ENCODE data around the gene PCGF2.
A peak's percentile ranks its signal among the peaks of the same experiment; 100 is the strongest.

PCGF2 gene

GRCh38 chr17:38747463-38748148 lies 530 bp downstream of the PCGF2 start:
- peak overlapping the region; percentile 86 for H3K4me3 ChIP-seq (ENCODE audit: low read depth, low read length)
- peak; percentile 20 for TF ChIP-seq CTCF (IDR thresholded peaks at IDR 0.05; ENCODE audit: low read depth, low read length, missing control alignments)
- no peak for DNase-seq (ENCODE audit: low read depth)

- DNase-seq (ENCODE audit: low read depth): no peak
- H3K4me3 ChIP-seq (ENCODE audit: low read depth, low read length): peak overlapping the region; percentile 86
- TF ChIP-seq CTCF (IDR thresholded peaks at IDR 0.05; ENCODE audit: low read depth, low read length, missing control alignments): no peak
Measured at GRCh38 chr17:38746849-38747462, 1.2 kb downstream of the PCGF2 start.

- no peak for DNase-seq (ENCODE audit: low read depth)
- no peak for TF ChIP-seq CTCF (IDR thresholded peaks at IDR 0.05; ENCODE audit: low read depth, low read length, missing control alignments)
- H3K4me3 ChIP-seq (ENCODE audit: low read depth, low read length): peak overlapping the region; percentile 86
Measured at GRCh38 chr17:38746004-38746848, 1.9 kb downstream of the PCGF2 start.

- H3K4me3 ChIP-seq (ENCODE audit: low read depth, low read length): peak overlapping the region; percentile 86; the same call in 1 of the 2 replicates
- DNase-seq (ENCODE audit: low read depth): no peak
- TF ChIP-seq CTCF (IDR thresholded peaks at IDR 0.05; ENCODE audit: low read depth, low read length, missing control alignments): no peak
Measured at GRCh38 chr17:38745545-38745944, 2.6 kb downstream of the PCGF2 start.

- TF ChIP-seq CTCF (IDR thresholded peaks at IDR 0.05; ENCODE audit: low read depth, low read length, missing control alignments): no peak
- DNase-seq (ENCODE audit: low read depth): no peak
- no peak overlapping the region for H3K4me3 ChIP-seq (ENCODE audit: low read depth, low read length)
Measured at GRCh38 chr17:38743556-38744171, 4.5 kb downstream of the PCGF2 start.

- no peak overlapping the region for H3K4me3 ChIP-seq (ENCODE audit: low read depth, low read length)
- no peak for TF ChIP-seq CTCF (IDR thresholded peaks at IDR 0.05; ENCODE audit: low read depth, low read length, missing control alignments)
- DNase-seq (ENCODE audit: low read depth): no peak
Measured at GRCh38 chr17:38742411-38743308, 5.5 kb downstream of the PCGF2 start.
